Right forelimb (tissue), 1 donor: Measurements from ENCODE around the gene GRM7.

ENCODE experiments used
- DNase-seq: peaks from one replicate; pipeline ENCODE4 v3.0.0-alpha.2; 2018

Gene GRM7

GRCh38 chr3:7740458-7740857 is 879.5 kb downstream of the GRM7 start:
- no peak for DNase-seq

GRCh38 chr3:7744850-7745249 is 883.9 kb downstream of the GRM7 start:
- DNase-seq = no peak

GRCh38 chr3:7745711-7746110 is 884.8 kb downstream of the GRM7 start:
- no peak for DNase-seq

GRCh38 chr3:7749931-7750695 is 889.2 kb downstream of the GRM7 start:
- DNase-seq = no peak

- no peak for DNase-seq
These were observed 891.1 kb downstream of the GRM7 start for GRCh38 chr3:7752005-7752404.

- DNase-seq = peak; percentile 47
These were observed 893.9 kb downstream of the GRM7 start for GRCh38 chr3:7754653-7755441.

GRCh38 chr3:7759630-7760029 is 898.7 kb downstream of the GRM7 start:
- no peak for DNase-seq

GRCh38 chr3:7760718-7761117 is 899.8 kb downstream of the GRM7 start:
- no peak for DNase-seq

GRCh38 chr3:7764115-7764514 is 903.2 kb downstream of the GRM7 start:
- no peak for DNase-seq

- no peak for DNase-seq
These were observed 905.6 kb downstream of the GRM7 start for GRCh38 chr3:7766530-7766929.

- DNase-seq = no peak
These were observed 918.4 kb downstream of the GRM7 start for GRCh38 chr3:7779331-7779730.

- DNase-seq = no peak
These were observed 920.5 kb downstream of the GRM7 start for GRCh38 chr3:7781395-7781794.

GRCh38 chr3:7787871-7788828 is 927.2 kb downstream of the GRM7 start:
- DNase-seq = no peak

- DNase-seq = no peak
These were observed 928.0 kb downstream of the GRM7 start for GRCh38 chr3:7788881-7789280.

- no peak for DNase-seq
These were observed 928.4 kb downstream of the GRM7 start for GRCh38 chr3:7789324-7789723.

- DNase-seq = no peak
These were observed 929.2 kb downstream of the GRM7 start for GRCh38 chr3:7790141-7790540.
